ENCODE measurements around the gene KLHL17. TPM values are rescaled to one million over a fixed set of nuclear protein-coding genes. Genes with fewer than 3 reads are reported as not detected.

Gene KLHL17
- total and polyA plus RNA-seq, 4 donors = 0.98 to 5.4 (median 2.1) TPM

- Histone ChIP-seq H3K4me1 (ENCODE audit: control insufficient read depth in 4 of 4, insufficient read depth in 4 of 4, low read length in 3 of 4) (peaks cover 15 to 35% (median 21%) of the 10 kb centered on the region in 4 donors), H3K27me3 (ENCODE audit: control insufficient read depth in 4 of 4, insufficient read depth in 4 of 4, low read length in 3 of 4) (peaks cover 0 to 2% (median 0%) of the 10 kb centered on the region in 4 donors), H3K27ac (ENCODE audit: low read depth in 1 of 2, low read length in 2 of 2) (peak overlapping the region; percentile 25 to 78), H3K36me3 (ENCODE audit: control insufficient read depth in 4 of 4, insufficient read depth in 3 of 4, low read depth in 1 of 4, low read length in 3 of 4) (peaks cover 0 to 13% (median 3%) of the 10 kb centered on the region in 4 donors), H3K9ac (ENCODE audit: low read depth in 1 of 2, low read length in 2 of 2) (no peak overlapping the region), H3K9me3 (ENCODE audit: control insufficient read depth in 4 of 4, low read length in 3 of 4) (no peaks in the 10 kb centered on the region), H3K4me3 (ENCODE audit: low read depth in 1 of 3, low read length in 3 of 3) (peak overlapping the region in 1 of 3 donors; percentile 50)
- DNase-seq (ENCODE audit: low spot score) = no peak
- 5% methylated on average over 36 of the region's 36 CpGs for whole genome bisulfite sequencing
- TF ChIP-seq RAD21 (IDR thresholded peaks at IDR 0.05) = no peak
- TF ChIP-seq CTCF (IDR thresholded peaks at IDR 0.05; ENCODE audit: low read depth, low read length, missing input control) = no peak
- TF ChIP-seq REST (IDR thresholded peaks at IDR 0.05) = no peak
- no peak for TF ChIP-seq YY1 (IDR thresholded peaks at IDR 0.05)
Observed at GRCh38 chr1:941015-941587, 19.3 kb upstream of the KLHL17 start.

GRCh38 chr1:941588-942383 is 18.6 kb upstream of the KLHL17 start:
- under 1% methylated on average over 98 of the region's 98 CpGs for WGBS

More at GRCh38 chr1:941588-942383, 18.6 kb upstream of the KLHL17 start:
- Histone ChIP-seq H3K4me3 (ENCODE audit: low read depth in 1 of 3, low read length in 3 of 3) (peak overlapping the region in 1 of 3 donors; percentile 50), H3K36me3 (ENCODE audit: control insufficient read depth in 4 of 4, insufficient read depth in 3 of 4, low read depth in 1 of 4, low read length in 3 of 4) (peaks cover 0 to 19% (median 4%) of the 10 kb centered on the region in 4 donors), H3K27me3 (ENCODE audit: control insufficient read depth in 4 of 4, insufficient read depth in 4 of 4, low read length in 3 of 4) (peaks cover 0 to 2% (median 0%) of the 10 kb centered on the region in 4 donors), H3K27ac (ENCODE audit: low read depth in 1 of 2, low read length in 2 of 2) (peak overlapping the region in 1 of 2 donors; percentile 37), H3K4me1 (ENCODE audit: control insufficient read depth in 4 of 4, insufficient read depth in 4 of 4, low read length in 3 of 4) (peaks cover 15 to 35% (median 21%) of the 10 kb centered on the region in 4 donors), H3K9ac (ENCODE audit: low read depth in 1 of 2, low read length in 2 of 2) (no peak overlapping the region), H3K9me3 (ENCODE audit: control insufficient read depth in 4 of 4, low read length in 3 of 4) (no peaks in the 10 kb centered on the region)
- no peak for DNase-seq (ENCODE audit: low spot score)
- TF ChIP-seq CTCF (IDR thresholded peaks at IDR 0.05; ENCODE audit: low read depth, low read length, missing input control) (no peak), HNF4A (conservative IDR thresholded peaks at IDR 0.05) (no peak), TAF1 (conservative IDR thresholded peaks at IDR 0.05) (no peak), REST (IDR thresholded peaks at IDR 0.05) (no peak), HNF4G (IDR thresholded peaks at IDR 0.05) (no peak), SP1 (IDR thresholded peaks at IDR 0.05) (no peak), FOXA1 (IDR thresholded peaks at IDR 0.05) (no peak), MAX (IDR thresholded peaks at IDR 0.05) (no peak), RAD21 (IDR thresholded peaks at IDR 0.05) (no peak)
